ENCODE results near the gene DRD4. TPM values are rescaled to one million over a fixed set of nuclear protein-coding genes. Genes with fewer than 3 reads are reported as not detected.
"Not testable (repeated sequence)": the region's sequence is repeated elsewhere in the genome, so short reads cannot be mapped to it uniquely, and the experiment has no call there.

Gene DRD4
- total RNA-seq, 2 experiments from 2014 or later = 0.42 to 0.76 TPM

GRCh38 chr11:674406-674805, 37.3 kb downstream of the DRD4 start:
- no peaks in the 10 kb centered on the region for H3K4me1 Mint-ChIP-seq (ENCODE audit: low read depth)
- H3K27ac Mint-ChIP-seq = no peak overlapping the region
- no peak for DNase-seq
- POLR2A ChIA-PET = no interaction called here
- no peak overlapping the region for H3K4me3 Mint-ChIP-seq
- no peaks in the 10 kb centered on the region for H3K9me3 Mint-ChIP-seq (ENCODE audit: insufficient read depth)
- no peak for ATAC-seq
- CTCF ChIA-PET = interaction anchor here (0.9 to 2.3 kb wide), 5 partner anchors 9 to 53 kb away, joined by 3 to 8 read pairs (median 4); partner anchors contain the start of gene TMEM80
- H3K36me3 Mint-ChIP-seq (ENCODE audit: low read depth) = peaks cover 28% of the 10 kb centered on the region
- H3K27me3 Mint-ChIP-seq (ENCODE audit: low read depth) = no peaks in the 10 kb centered on the region

GRCh38 chr11:678297-678696, 41.2 kb downstream of the DRD4 start:
- Mint-ChIP-seq H3K4me1 (ENCODE audit: low read depth) (peaks cover 8% of the 10 kb centered on the region), H3K27ac (no peak overlapping the region), H3K36me3 (ENCODE audit: low read depth) (peaks cover 46% of the 10 kb centered on the region), H3K9me3 (ENCODE audit: insufficient read depth) (no peaks in the 10 kb centered on the region), H3K4me3 (no peak overlapping the region), H3K27me3 (ENCODE audit: low read depth) (no peaks in the 10 kb centered on the region)
- ATAC-seq (no peak), DNase-seq (no peak)
- ChIA-PET CTCF (no interaction called here), POLR2A (no interaction called here)

GRCh38 chr11:679271-680207, 42.5 kb downstream of the DRD4 start:
- CTCF ChIA-PET = no interaction called here

GRCh38 chr11:680476-680875, 43.4 kb downstream of the DRD4 start:
- POLR2A ChIA-PET = interaction anchor here (1.0 kb wide), 1 partner anchor 69 kb away, joined by 3 read pairs; no protein-coding TSS in a partner anchor
- DNase-seq = no peak
- CTCF ChIA-PET = interaction anchor here (2.1 kb wide), 1 partner anchor 17 kb away, joined by 8 read pairs; no protein-coding TSS in a partner anchor
- H3K4me3 Mint-ChIP-seq = no peak overlapping the region
- peaks cover 8% of the 10 kb centered on the region for H3K4me1 Mint-ChIP-seq (ENCODE audit: low read depth)
- H3K36me3 Mint-ChIP-seq (ENCODE audit: low read depth) = peaks cover 49% of the 10 kb centered on the region
- H3K27me3 Mint-ChIP-seq (ENCODE audit: low read depth) = no peaks in the 10 kb centered on the region
- no peaks in the 10 kb centered on the region for H3K9me3 Mint-ChIP-seq (ENCODE audit: insufficient read depth)
- no peak for ATAC-seq
- no peak overlapping the region for H3K27ac Mint-ChIP-seq

More at GRCh38 chr11:679271-680207, 42.5 kb downstream of the DRD4 start:
- Mint-ChIP-seq H3K27ac (no peak overlapping the region), H3K9me3 (ENCODE audit: insufficient read depth) (no peaks in the 10 kb centered on the region), H3K4me1 (ENCODE audit: low read depth) (peaks cover 8% of the 10 kb centered on the region), H3K36me3 (ENCODE audit: low read depth) (peaks cover 47% of the 10 kb centered on the region), H3K27me3 (ENCODE audit: low read depth) (no peaks in the 10 kb centered on the region), H3K4me3 (no peak overlapping the region)
- POLR2A ChIA-PET = interaction anchor here (0.6 kb wide), 1 partner anchor 11 kb away, joined by 3 read pairs; no protein-coding TSS in a partner anchor
- no peak for ATAC-seq
- DNase-seq = no peak

GRCh38 chr11:680970-681369, 43.9 kb downstream of the DRD4 start:
- ChIA-PET CTCF (interaction anchor here (2.1 kb wide), 1 partner anchor 18 kb away, joined by 8 read pairs; no protein-coding TSS in a partner anchor), POLR2A (interaction anchor here (1.0 kb wide), 1 partner anchor 69 kb away, joined by 3 read pairs; no protein-coding TSS in a partner anchor)
- Mint-ChIP-seq H3K9me3 (ENCODE audit: insufficient read depth) (no peaks in the 10 kb centered on the region), H3K27ac (no peak overlapping the region), H3K4me3 (no peak overlapping the region), H3K4me1 (ENCODE audit: low read depth) (peaks cover 8% of the 10 kb centered on the region), H3K36me3 (ENCODE audit: low read depth) (peaks cover 49% of the 10 kb centered on the region), H3K27me3 (ENCODE audit: low read depth) (no peaks in the 10 kb centered on the region)
- DNase-seq (no peak), ATAC-seq (no peak)

- Mint-ChIP-seq H3K36me3 (ENCODE audit: low read depth) (peaks cover 57% of the 10 kb centered on the region), H3K9me3 (ENCODE audit: insufficient read depth) (no peaks in the 10 kb centered on the region), H3K4me1 (ENCODE audit: low read depth) (peaks cover 27% of the 10 kb centered on the region), H3K4me3 (no peak overlapping the region), H3K27ac (no peak overlapping the region), H3K27me3 (ENCODE audit: low read depth) (no peaks in the 10 kb centered on the region)
- DNase-seq (no peak), ATAC-seq (no peak)
- ChIA-PET CTCF (no interaction called here), POLR2A (no interaction called here)
Measured at GRCh38 chr11:686451-687243, 49.6 kb downstream of the DRD4 start.

- Mint-ChIP-seq H3K27ac (no peak overlapping the region), H3K36me3 (ENCODE audit: low read depth) (peaks cover 47% of the 10 kb centered on the region)
- no peak for DNase-seq
Measured at GRCh38 chr11:687751-688150, 50.7 kb downstream of the DRD4 start.

GRCh38 chr11:688681-689080, 51.6 kb downstream of the DRD4 start:
- DNase-seq (no peak), ATAC-seq (no peak)
- Mint-ChIP-seq H3K9me3 (ENCODE audit: insufficient read depth) (no peaks in the 10 kb centered on the region), H3K4me3 (no peak overlapping the region), H3K27ac (no peak overlapping the region), H3K27me3 (ENCODE audit: low read depth) (no peaks in the 10 kb centered on the region), H3K36me3 (ENCODE audit: low read depth) (peaks cover 44% of the 10 kb centered on the region), H3K4me1 (ENCODE audit: low read depth) (peaks cover 41% of the 10 kb centered on the region)
- ChIA-PET CTCF (no interaction called here), POLR2A (no interaction called here)

More at GRCh38 chr11:687751-688150, 50.7 kb downstream of the DRD4 start:
- ChIA-PET POLR2A (no interaction called here), CTCF (no interaction called here)
- Mint-ChIP-seq H3K4me1 (ENCODE audit: low read depth) (peaks cover 31% of the 10 kb centered on the region), H3K9me3 (ENCODE audit: insufficient read depth) (no peaks in the 10 kb centered on the region), H3K27me3 (ENCODE audit: low read depth) (no peaks in the 10 kb centered on the region), H3K4me3 (no peak overlapping the region)
- ATAC-seq = no peak

- POLR2A ChIA-PET = no interaction called here
- H3K27ac Mint-ChIP-seq = no peak overlapping the region
- DNase-seq (no peak), ATAC-seq (no peak)
- peaks cover 34% of the 10 kb centered on the region for H3K36me3 Mint-ChIP-seq (ENCODE audit: low read depth)
- H3K4me3 Mint-ChIP-seq = no peak overlapping the region
- CTCF ChIA-PET = no interaction called here
- peaks cover 45% of the 10 kb centered on the region for H3K4me1 Mint-ChIP-seq (ENCODE audit: low read depth)
- no peaks in the 10 kb centered on the region for H3K9me3 Mint-ChIP-seq (ENCODE audit: insufficient read depth)
- H3K27me3 Mint-ChIP-seq (ENCODE audit: low read depth) = no peaks in the 10 kb centered on the region
Measured at GRCh38 chr11:689625-690024, 52.6 kb downstream of the DRD4 start.

GRCh38 chr11:690244-690643, 53.2 kb downstream of the DRD4 start:
- DNase-seq; H3K9me3 Mint-ChIP-seq (ENCODE audit: insufficient read depth); POLR2A ChIA-PET; H3K27me3 Mint-ChIP-seq (ENCODE audit: low read depth); H3K27ac Mint-ChIP-seq; ATAC-seq; H3K4me3 Mint-ChIP-seq: not testable (repeated sequence)
- peaks cover 32% of the 10 kb centered on the region for H3K36me3 Mint-ChIP-seq (ENCODE audit: low read depth)
- CTCF ChIA-PET = interaction anchor here (1.1 kb wide), 2 partner anchors 36 to 37 kb away, joined by 3 to 4 read pairs; no protein-coding TSS in a partner anchor
- peaks cover 45% of the 10 kb centered on the region for H3K4me1 Mint-ChIP-seq (ENCODE audit: low read depth)

Data from activated CD8-positive, alpha-beta T cell treated with anti-CD3 and anti-CD28 coated beads, Interleukin-2, amount 10 ng/mL, durations not matched to agents 7 days and 5 days (primary cell).